Measurements from ENCODE around the gene REPIN1.

The REPIN1 gene

GRCh38 chr7:150389532-150389816 is 20.9 kb downstream of the REPIN1 start:
- Histone ChIP-seq H3K4me1 (ENCODE audit: control insufficient read depth, insufficient read depth, low read length, poor library complexity, severe bottlenecking) (no peaks in the 10 kb centered on the region), H3K4me3 (ENCODE audit: insufficient read depth, low read depth, low read length, poor library complexity, severe bottlenecking) (no peak overlapping the region), H3K9me3 (ENCODE audit: control insufficient read depth, low read length) (no peaks in the 10 kb centered on the region), H3K27ac (ENCODE audit: insufficient read depth, low read length, poor library complexity, severe bottlenecking) (no peak overlapping the region), H3K27me3 (replicated peaks; ENCODE audit: control insufficient read depth, insufficient read depth, low read length, poor library complexity, severe bottlenecking) (no peaks in the 10 kb centered on the region), H3K36me3 (ENCODE audit: control insufficient read depth, insufficient read depth, low read length) (no peaks in the 10 kb centered on the region)
- DNase-seq, result no peak

- Histone ChIP-seq H3K36me3 (ENCODE audit: control insufficient read depth, insufficient read depth, low read length) (no peaks in the 10 kb centered on the region), H3K4me3 (ENCODE audit: insufficient read depth, low read depth, low read length, poor library complexity, severe bottlenecking) (no peak overlapping the region), H3K27me3 (replicated peaks; ENCODE audit: control insufficient read depth, insufficient read depth, low read length, poor library complexity, severe bottlenecking) (no peaks in the 10 kb centered on the region), H3K27ac (ENCODE audit: insufficient read depth, low read length, poor library complexity, severe bottlenecking) (no peak overlapping the region), H3K9me3 (ENCODE audit: control insufficient read depth, low read length) (no peaks in the 10 kb centered on the region), H3K4me1 (ENCODE audit: control insufficient read depth, insufficient read depth, low read length, poor library complexity, severe bottlenecking) (no peaks in the 10 kb centered on the region)
- no peak for DNase-seq
Measured at GRCh38 chr7:150390205-150390604, 21.6 kb downstream of the REPIN1 start.

GRCh38 chr7:150393325-150393724 is 24.7 kb downstream of the REPIN1 start:
- H3K27me3 ChIP-seq (replicated peaks; ENCODE audit: control insufficient read depth, insufficient read depth, low read length, poor library complexity, severe bottlenecking), result no peaks in the 10 kb centered on the region
- no peak overlapping the region for H3K4me3 ChIP-seq (ENCODE audit: insufficient read depth, low read depth, low read length, poor library complexity, severe bottlenecking)
- DNase-seq, result no peak
- peaks cover 4% of the 10 kb centered on the region for H3K36me3 ChIP-seq (ENCODE audit: control insufficient read depth, insufficient read depth, low read length)
- H3K9me3 ChIP-seq (ENCODE audit: control insufficient read depth, low read length), result no peaks in the 10 kb centered on the region
- H3K4me1 ChIP-seq (ENCODE audit: control insufficient read depth, insufficient read depth, low read length, poor library complexity, severe bottlenecking), result no peaks in the 10 kb centered on the region
- no peak overlapping the region for H3K27ac ChIP-seq (ENCODE audit: insufficient read depth, low read length, poor library complexity, severe bottlenecking)

DNA sequence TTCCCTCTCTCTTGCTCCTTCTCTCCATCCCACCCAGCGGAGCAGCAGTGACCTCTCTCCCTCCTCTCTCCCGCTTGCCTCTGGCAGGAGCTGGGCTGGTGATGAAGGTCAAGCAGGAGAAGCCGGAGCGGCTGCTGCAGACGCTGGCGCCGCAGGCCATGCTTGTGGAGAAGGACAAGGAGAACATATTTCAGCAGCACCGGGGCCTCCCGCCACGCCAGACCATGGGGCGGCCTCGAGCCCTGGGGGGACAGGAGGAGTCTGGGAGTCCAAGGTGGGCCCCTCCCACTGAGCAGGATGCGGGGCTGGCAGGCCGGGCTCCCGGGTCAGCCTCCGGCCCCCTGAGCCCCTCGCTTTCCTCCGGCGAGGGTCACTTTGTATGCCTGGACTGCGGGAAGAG is 27.8 kb downstream of the REPIN1 start:
- Histone ChIP-seq H3K27me3 (replicated peaks; ENCODE audit: control insufficient read depth, insufficient read depth, low read length, poor library complexity, severe bottlenecking) (no peaks in the 10 kb centered on the region), H3K27ac (ENCODE audit: insufficient read depth, low read length, poor library complexity, severe bottlenecking) (no peak overlapping the region), H3K36me3 (ENCODE audit: control insufficient read depth, insufficient read depth, low read length) (peaks cover 4% of the 10 kb centered on the region), H3K9me3 (ENCODE audit: control insufficient read depth, low read length) (no peaks in the 10 kb centered on the region), H3K4me3 (ENCODE audit: insufficient read depth, low read depth, low read length, poor library complexity, severe bottlenecking) (no peak overlapping the region), H3K4me1 (ENCODE audit: control insufficient read depth, insufficient read depth, low read length, poor library complexity, severe bottlenecking) (no peaks in the 10 kb centered on the region)
- no peak for DNase-seq

- Histone ChIP-seq H3K27ac (ENCODE audit: insufficient read depth, low read length, poor library complexity, severe bottlenecking) (no peak overlapping the region), H3K4me1 (ENCODE audit: control insufficient read depth, insufficient read depth, low read length, poor library complexity, severe bottlenecking) (no peaks in the 10 kb centered on the region), H3K9me3 (ENCODE audit: control insufficient read depth, low read length) (no peaks in the 10 kb centered on the region), H3K4me3 (ENCODE audit: insufficient read depth, low read depth, low read length, poor library complexity, severe bottlenecking) (no peak overlapping the region), H3K36me3 (ENCODE audit: control insufficient read depth, insufficient read depth, low read length) (peaks cover 4% of the 10 kb centered on the region), H3K27me3 (replicated peaks; ENCODE audit: control insufficient read depth, insufficient read depth, low read length, poor library complexity, severe bottlenecking) (no peaks in the 10 kb centered on the region)
- DNase-seq, result no peak
Measured at GRCh38 chr7:150396851-150397260, 28.2 kb downstream of the REPIN1 start.

- Histone ChIP-seq H3K9me3 (ENCODE audit: control insufficient read depth, low read length) (no peaks in the 10 kb centered on the region), H3K4me1 (ENCODE audit: control insufficient read depth, insufficient read depth, low read length, poor library complexity, severe bottlenecking) (no peaks in the 10 kb centered on the region), H3K4me3 (ENCODE audit: insufficient read depth, low read depth, low read length, poor library complexity, severe bottlenecking) (no peak overlapping the region), H3K27me3 (replicated peaks; ENCODE audit: control insufficient read depth, insufficient read depth, low read length, poor library complexity, severe bottlenecking) (no peaks in the 10 kb centered on the region), H3K36me3 (ENCODE audit: control insufficient read depth, insufficient read depth, low read length) (peaks cover 4% of the 10 kb centered on the region), H3K27ac (ENCODE audit: insufficient read depth, low read length, poor library complexity, severe bottlenecking) (no peak overlapping the region)
- no peak for DNase-seq
Measured at GRCh38 chr7:150397346-150398107, 28.9 kb downstream of the REPIN1 start.

DNA sequence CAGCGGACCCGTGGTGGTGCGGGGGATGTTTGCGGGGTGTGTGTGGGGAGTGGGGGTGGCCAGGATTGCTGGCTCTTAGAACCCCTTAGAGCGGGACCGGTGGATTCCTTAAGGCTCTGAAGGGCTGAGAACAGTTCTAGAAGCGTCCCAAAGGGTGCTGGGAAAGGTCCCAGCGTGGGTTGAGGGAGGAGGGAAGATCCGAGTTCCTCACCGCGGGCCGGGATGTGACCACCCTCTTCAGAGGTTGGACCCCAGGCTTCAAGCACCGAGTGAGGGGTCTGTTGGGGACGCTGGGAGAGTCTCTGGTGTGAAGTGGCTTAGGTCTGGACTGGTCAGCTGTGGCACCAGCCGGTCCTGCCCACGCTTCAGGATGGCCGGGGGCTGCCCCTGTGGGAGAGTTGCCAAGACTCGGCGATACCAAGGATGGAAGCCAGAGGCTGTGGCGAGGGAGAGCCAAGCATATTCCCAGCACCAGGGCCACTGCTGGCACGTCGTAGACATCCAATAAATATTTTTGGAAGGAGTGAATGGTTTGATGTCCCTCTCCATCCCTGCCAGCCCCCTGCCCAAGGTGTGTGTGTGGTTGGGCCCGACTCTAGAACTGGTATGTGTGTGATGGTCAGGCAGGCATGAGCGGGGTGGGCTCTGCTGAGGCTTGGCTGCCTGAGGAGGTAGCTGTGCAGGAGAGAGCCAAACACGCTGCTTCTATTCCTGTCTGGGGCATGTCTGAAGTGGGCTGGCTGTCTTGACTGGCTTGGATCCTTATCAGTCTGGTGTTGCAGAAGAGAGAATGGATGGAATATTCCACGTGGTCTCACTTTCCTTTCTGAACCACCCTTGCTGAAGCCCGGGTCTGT is 29.7 kb downstream of the REPIN1 start:
- no peak for DNase-seq
- Histone ChIP-seq H3K27ac (ENCODE audit: insufficient read depth, low read length, poor library complexity, severe bottlenecking) (no peak overlapping the region), H3K36me3 (ENCODE audit: control insufficient read depth, insufficient read depth, low read length) (peaks cover 4% of the 10 kb centered on the region), H3K9me3 (ENCODE audit: control insufficient read depth, low read length) (no peaks in the 10 kb centered on the region), H3K4me3 (ENCODE audit: insufficient read depth, low read depth, low read length, poor library complexity, severe bottlenecking) (no peak overlapping the region), H3K27me3 (replicated peaks; ENCODE audit: control insufficient read depth, insufficient read depth, low read length, poor library complexity, severe bottlenecking) (no peaks in the 10 kb centered on the region), H3K4me1 (ENCODE audit: control insufficient read depth, insufficient read depth, low read length, poor library complexity, severe bottlenecking) (no peaks in the 10 kb centered on the region)

- H3K27me3 ChIP-seq (replicated peaks; ENCODE audit: control insufficient read depth, insufficient read depth, low read length, poor library complexity, severe bottlenecking), result no peaks in the 10 kb centered on the region
Measured at GRCh38 chr7:150398965-150399320, 30.3 kb downstream of the REPIN1 start.

DNA sequence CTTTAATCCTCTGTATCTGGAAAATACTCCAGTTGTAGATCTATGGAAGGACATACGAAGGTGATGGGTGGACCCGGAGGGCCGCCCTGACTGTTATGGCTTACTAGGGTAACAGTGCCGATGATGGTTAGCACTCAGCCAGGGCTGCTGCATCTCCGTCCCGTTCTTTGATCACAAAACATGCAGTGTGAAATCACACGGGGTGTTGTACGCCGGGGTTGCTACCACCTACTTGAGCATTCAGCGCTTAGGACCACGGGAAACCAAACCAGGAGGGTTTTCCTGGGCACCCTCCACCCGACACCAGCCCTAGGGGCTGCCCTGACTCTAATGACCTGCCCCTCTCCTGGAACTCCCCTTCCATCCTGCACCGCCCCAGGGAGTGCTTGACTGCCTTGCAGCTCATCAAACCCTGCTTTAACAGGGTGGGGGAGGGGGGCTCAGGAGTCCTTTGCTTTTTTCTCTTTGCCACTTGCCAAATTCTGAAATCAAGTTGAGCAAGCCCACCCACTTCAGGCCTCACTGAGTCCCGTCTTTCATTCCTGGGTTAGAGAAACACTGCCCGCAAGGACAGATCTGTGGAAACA is 30.9 kb downstream of the REPIN1 start:
- H3K4me1 ChIP-seq (ENCODE audit: control insufficient read depth, insufficient read depth, low read length, poor library complexity, severe bottlenecking), result peaks cover 4% of the 10 kb centered on the region
- no peak for DNase-seq
- H3K36me3 ChIP-seq (ENCODE audit: control insufficient read depth, insufficient read depth, low read length), result peaks cover 4% of the 10 kb centered on the region
- no peak overlapping the region for H3K4me3 ChIP-seq (ENCODE audit: insufficient read depth, low read depth, low read length, poor library complexity, severe bottlenecking)
- H3K9me3 ChIP-seq (ENCODE audit: control insufficient read depth, low read length), result no peaks in the 10 kb centered on the region
- H3K27ac ChIP-seq (ENCODE audit: insufficient read depth, low read length, poor library complexity, severe bottlenecking), result no peak overlapping the region
- no peaks in the 10 kb centered on the region for H3K27me3 ChIP-seq (replicated peaks; ENCODE audit: control insufficient read depth, insufficient read depth, low read length, poor library complexity, severe bottlenecking)

More at GRCh38 chr7:150398965-150399320, 30.3 kb downstream of the REPIN1 start:
- no peak for DNase-seq
- Histone ChIP-seq H3K4me3 (ENCODE audit: insufficient read depth, low read depth, low read length, poor library complexity, severe bottlenecking) (no peak overlapping the region), H3K36me3 (ENCODE audit: control insufficient read depth, insufficient read depth, low read length) (peaks cover 4% of the 10 kb centered on the region), H3K4me1 (ENCODE audit: control insufficient read depth, insufficient read depth, low read length, poor library complexity, severe bottlenecking) (no peaks in the 10 kb centered on the region), H3K27ac (ENCODE audit: insufficient read depth, low read length, poor library complexity, severe bottlenecking) (no peak overlapping the region), H3K9me3 (ENCODE audit: control insufficient read depth, low read length) (no peaks in the 10 kb centered on the region)
